K562 (cell line): ENCODE results near the gene PDCD6IP. TPM values are rescaled to one million over a fixed set of nuclear protein-coding genes. Genes with fewer than 3 reads are reported as not detected.

Source experiments
- CBFA2T2 ChIP-seq: fragments of 450-650 bp; conservative IDR thresholded peaks from 2 replicates; pipeline ENCODE4 v1.6.1; 2017; ENCODE audit warnings: mild to moderate bottlenecking
- CBX3 ChIP-seq, 2 experiments: IDR thresholded peaks; 1 replicate in 1 of 2; 2 replicates in 1 of 2; pipeline ENCODE4 v1.6.1; 2012; ENCODE audit warnings: inconsistent platforms in 2 of 2, low read length in 2 of 2, borderline replicate concordance in 1 of 2, control low read depth in 1 of 2
- CEBPB ChIP-seq: fragments of 450-650 bp; IDR thresholded peaks from 2 replicates; pipeline ENCODE4 v1.6.1; 2016; ENCODE audit warnings: missing genetic modification characterization, missing compliant biosample characterization
- E2F8 ChIP-seq: fragments of 450-650 bp; IDR thresholded peaks from 2 replicates; pipeline ENCODE4 v1.7.1; 2018; ENCODE audit warnings: mild to moderate bottlenecking, low read depth; ENCODE audit not compliant: partially characterized antibody
- ELF1 ChIP-seq: fragments of 200-800 bp; sonication (Bioruptor generic); IDR thresholded peaks from 2 replicates; pipeline ENCODE4 v1.6.1; 2016; ENCODE audit warnings: missing genetic modification characterization, missing compliant biosample characterization
- ERF ChIP-seq: fragments of 450-650 bp; formaldehyde crosslinking; IDR thresholded peaks from 2 replicates; pipeline ENCODE4 v1.4.0; 2020; ENCODE audit warnings: mild to moderate bottlenecking, mixed read lengths
- FOSL1 ChIP-seq: fragments of 200-800 bp; sonication (Bioruptor generic); conservative IDR thresholded peaks from 2 replicates; pipeline ENCODE4 v1.6.1; 2016; ENCODE audit warnings: missing genetic modification characterization, missing compliant biosample characterization
- JUND ChIP-seq, 2 experiments: IDR thresholded peaks; 2 replicates in 1 of 2; 3 replicates in 1 of 2; pipeline ENCODE4 v1.6.1; 2011; ENCODE audit warnings: borderline replicate concordance in 2 of 2, low read depth in 2 of 2, low read length in 2 of 2, improper control_type of control experiment in 1 of 2, missing biosample characterization in 1 of 2, missing genetic modification characterization in 1 of 2, missing genetic modification reagents in 1 of 2
- MECOM ChIP-seq: fragments of 250-450 bp; sonication (Bioruptor Pico); IDR thresholded peaks from 2 replicates; pipeline ENCODE4 v1.8.0; 2022; ENCODE audit warnings: inconsistent platforms
- MYBL2 ChIP-seq, 2 experiments: fragments of 450-650 bp in 1 of 2; sonication (generic) in 1 of 2; formaldehyde crosslinking in 1 of 2; IDR thresholded peaks; 2 replicates each; pipeline versions ENCODE4 v1.6.1 to v1.8.1; 2017 to 2022; ENCODE audit warnings: borderline replicate concordance in 1 of 2, inconsistent platforms in 1 of 2, low read depth in 1 of 2, mild to moderate bottlenecking in 1 of 2, missing genetic modification reagents in 1 of 2, moderate library complexity in 1 of 2
- NCOA4 ChIP-seq: fragments of 450-650 bp; IDR thresholded peaks from 2 replicates; pipeline ENCODE4 v1.6.1; 2018; ENCODE audit warnings: mild to moderate bottlenecking; ENCODE audit not compliant: partially characterized antibody
- NFE2 ChIP-seq: IDR thresholded peaks from 2 replicates; pipeline ENCODE4 v1.6.1; 2014; ENCODE audit warnings: antibody characterized with exemption, low read depth
- RBM25 ChIP-seq: fragments of 200-400 bp; formaldehyde crosslinking; IDR thresholded peaks from 2 replicates; pipeline ENCODE4 v1.6.1; 2018; ENCODE audit warnings: low read length, low read depth, moderate library complexity; ENCODE audit not compliant: severe bottlenecking
- RCOR1 ChIP-seq, 2 experiments: IDR thresholded peaks; 2 replicates each; pipeline ENCODE4 v1.6.1; 2012; ENCODE audit warnings: low read depth in 2 of 2, low read length in 2 of 2, borderline replicate concordance in 1 of 2, improper control_type of control experiment in 1 of 2
- SMAD4 ChIP-seq: fragments of 250-450 bp; sonication (Bioruptor Pico); conservative IDR thresholded peaks from 2 replicates; pipeline ENCODE4 v1.8.0; 2021; ENCODE audit warnings: inconsistent platforms, mild to moderate bottlenecking, moderate library complexity
- SREBF2 ChIP-seq: sonication (generic); formaldehyde crosslinking; IDR thresholded peaks from 2 replicates; pipeline ENCODE4 v1.4.0; 2020; ENCODE audit warnings: mild to moderate bottlenecking, missing genetic modification reagents
- TEAD4 ChIP-seq, 2 experiments: sonication (generic) in 1 of 2; formaldehyde crosslinking in 1 of 2; IDR thresholded peaks; 2 replicates each; pipeline versions ENCODE4 v1.6.1 to v1.8.0; 2012 to 2022; ENCODE audit warnings: borderline replicate concordance in 1 of 2, inconsistent platforms in 1 of 2, low read length in 1 of 2, mild to moderate bottlenecking in 1 of 2, missing genetic modification reagents in 1 of 2
- XRCC4 ChIP-seq: IDR thresholded peaks from one replicate; pipeline ENCODE4 v1.6.1; 2011; ENCODE audit not compliant: insufficient read depth, insufficient read length; ENCODE audit errors: extremely low read depth
- ZNF12 ChIP-seq: sonication (generic); formaldehyde crosslinking; IDR thresholded peaks from 2 replicates; pipeline ENCODE4 v1.4.0; 2020; ENCODE audit warnings: mild to moderate bottlenecking, missing genetic modification reagents
- ZNF212 ChIP-seq: fragments of 450-650 bp; formaldehyde crosslinking; IDR thresholded peaks from 2 replicates; pipeline ENCODE4 v1.4.0; 2020; ENCODE audit warnings: mild to moderate bottlenecking
- polyA plus RNA-seq, 8 experiments: library from polyadenylated mRNA; depleted of rRNA in 4 of 8; stranded (reverse) in 5 of 8; unstranded in 3 of 8; fragments of >200 nt; fragmentation: Nextera tagmentation in 2 of 8; fragmentation: Illumina TruSeq in 1 of 8; extraction: Ambion mirVana in 2 of 8; extraction: Trizol in 1 of 8; gene quantifications; 2 replicates each; pipeline versions ENCODE4 v1.2.1 to v1.2.3, GENCODE V29; 2011 to 2014; ENCODE audit warnings: inconsistent platforms in 1 of 8, missing spikeins in 1 of 8
- total RNA-seq, 7 experiments: library from RNA; depleted of rRNA in 6 of 7; stranded (reverse); fragments of >200 nt in 6 of 7; fragmentation: Illumina TruSeq in 2 of 7; extraction: Trizol in 2 of 7; gene quantifications; 2 replicates each; pipeline versions ENCODE4 v1.2.1 to v1.2.3, GENCODE V29; 2011 to 2021; ENCODE audit warnings: low replicate concordance in 1 of 7

Gene PDCD6IP
- total and polyA plus RNA-seq, 9 of the 15 experiments (the other 6 are each of a cell fraction or from before 2014, with no cell fraction given) = 40.2 to 302 (median 122) TPM

- TF ChIP-seq JUND (IDR thresholded peaks at IDR 0.05; ENCODE audit: borderline replicate concordance, low read depth, low read length) = peak; percentile 23; the same call in 1 of the 2 replicates
- TF ChIP-seq JUND (tag; IDR thresholded peaks at IDR 0.05; ENCODE audit: borderline replicate concordance, low read depth, low read length) = no peak
- peak; percentile 87 for TF ChIP-seq RBM25
- 0 out of 2 replicates have a peak, but pooled peaks have one; percentile 40 for TF ChIP-seq ERF (CRISPR knock-in tag)
- peak in 1 of 2 experiments; percentile 86; a peak in 2 of 3 replicates for TF ChIP-seq CBX3 (IDR thresholded peaks at IDR 0.05; ENCODE audit: borderline replicate concordance in 1 of 2, low read length in 2 of 2)
- TF ChIP-seq ELF1 (tag) = peak; percentile 56
- no peak for TF ChIP-seq ZNF12 (CRISPR knock-in tag)
- peak; percentile 48 for TF ChIP-seq CBFA2T2
- peak in 1 of 2 experiments; percentile 40; a peak in 1 of 4 replicates for TF ChIP-seq RCOR1 (IDR thresholded peaks at IDR 0.05; ENCODE audit: borderline replicate concordance in 1 of 2, low read depth in 2 of 2, low read length in 2 of 2)
- peak; percentile 52; the same call in 1 of the 2 replicates for TF ChIP-seq TEAD4 (IDR thresholded peaks at IDR 0.05; ENCODE audit: low read length)
- no peak for TF ChIP-seq TEAD4 (CRISPR knock-in tag; IDR thresholded peaks at IDR 0.05; ENCODE audit: borderline replicate concordance)
- peak; percentile 67; the same call in 1 of the 2 replicates for TF ChIP-seq ZNF212 (CRISPR knock-in tag)
- TF ChIP-seq E2F8 = no peak
- 0 out of 2 replicates have a peak, but pooled peaks have one; percentile 45 for TF ChIP-seq SMAD4 (CRISPR knock-in tag)
- peak; percentile 35; the same call in 1 of the 2 replicates for TF ChIP-seq NFE2
- TF ChIP-seq MYBL2 (IDR thresholded peaks at IDR 0.05; ENCODE audit: low read depth) = peak; percentile 26; the same call in 1 of the 2 replicates
- no peak for TF ChIP-seq MYBL2 (CRISPR knock-in tag; IDR thresholded peaks at IDR 0.05; ENCODE audit: borderline replicate concordance)
- TF ChIP-seq SREBF2 (CRISPR knock-in tag) = no peak
- 0 out of 2 replicates have a peak, but pooled peaks have one; percentile 28 for TF ChIP-seq FOSL1 (tag)
- no peak for TF ChIP-seq NCOA4
- TF ChIP-seq MECOM (CRISPR knock-in tag) = 0 out of 2 replicates have a peak, but pooled peaks have one; percentile 21
- peak; percentile 98 for TF ChIP-seq CEBPB (tag)
- TF ChIP-seq XRCC4 = no peak
- TF ChIP-seq, all 486 proteins: peak for 38
Measured at GRCh38 chr3:33889394-33890039, 91.1 kb downstream of the PDCD6IP start (continued).
